ENCODE results near the gene BRINP2.

DNA sequence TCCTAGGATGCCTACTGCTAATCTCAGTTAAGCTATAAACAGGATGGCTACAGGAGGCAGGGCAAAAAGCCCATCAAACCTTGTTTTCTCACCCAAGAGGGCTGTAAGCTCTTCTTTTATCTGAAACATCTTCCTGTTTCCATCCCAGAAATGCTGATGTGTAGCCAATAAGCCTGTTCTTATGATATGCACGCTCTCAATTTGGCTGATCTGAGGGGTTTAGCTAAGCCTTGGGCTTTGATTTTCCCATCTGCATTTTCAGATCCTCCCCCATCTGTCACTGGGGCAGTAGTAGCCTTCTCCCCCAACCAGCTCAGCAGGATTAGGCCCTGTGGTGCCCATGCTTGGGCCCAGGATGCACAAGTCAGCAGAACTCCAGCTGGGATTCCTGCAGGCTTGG lies 105.0 kb downstream of the BRINP2 start:
- TF ChIP-seq NR3C1 (IDR thresholded peaks at IDR 0.05), result no peak
- TF ChIP-seq, protein P1, sequence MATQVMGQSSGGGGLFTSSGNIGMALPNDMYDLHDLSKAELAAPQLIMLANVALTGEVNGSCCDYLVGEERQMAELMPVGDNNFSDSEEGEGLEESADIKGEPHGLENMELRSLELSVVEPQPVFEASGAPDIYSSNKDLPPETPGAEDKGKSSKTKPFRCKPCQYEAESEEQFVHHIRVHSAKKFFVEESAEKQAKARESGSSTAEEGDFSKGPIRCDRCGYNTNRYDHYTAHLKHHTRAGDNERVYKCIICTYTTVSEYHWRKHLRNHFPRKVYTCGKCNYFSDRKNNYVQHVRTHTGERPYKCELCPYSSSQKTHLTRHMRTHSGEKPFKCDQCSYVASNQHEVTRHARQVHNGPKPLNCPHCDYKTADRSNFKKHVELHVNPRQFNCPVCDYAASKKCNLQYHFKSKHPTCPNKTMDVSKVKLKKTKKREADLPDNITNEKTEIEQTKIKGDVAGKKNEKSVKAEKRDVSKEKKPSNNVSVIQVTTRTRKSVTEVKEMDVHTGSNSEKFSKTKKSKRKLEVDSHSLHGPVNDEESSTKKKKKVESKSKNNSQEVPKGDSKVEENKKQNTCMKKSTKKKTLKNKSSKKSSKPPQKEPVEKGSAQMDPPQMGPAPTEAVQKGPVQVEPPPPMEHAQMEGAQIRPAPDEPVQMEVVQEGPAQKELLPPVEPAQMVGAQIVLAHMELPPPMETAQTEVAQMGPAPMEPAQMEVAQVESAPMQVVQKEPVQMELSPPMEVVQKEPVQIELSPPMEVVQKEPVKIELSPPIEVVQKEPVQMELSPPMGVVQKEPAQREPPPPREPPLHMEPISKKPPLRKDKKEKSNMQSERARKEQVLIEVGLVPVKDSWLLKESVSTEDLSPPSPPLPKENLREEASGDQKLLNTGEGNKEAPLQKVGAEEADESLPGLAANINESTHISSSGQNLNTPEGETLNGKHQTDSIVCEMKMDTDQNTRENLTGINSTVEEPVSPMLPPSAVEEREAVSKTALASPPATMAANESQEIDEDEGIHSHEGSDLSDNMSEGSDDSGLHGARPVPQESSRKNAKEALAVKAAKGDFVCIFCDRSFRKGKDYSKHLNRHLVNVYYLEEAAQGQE (IDR thresholded peaks at IDR 0.05), result no peak
- TF ChIP-seq CEBPB (IDR thresholded peaks at IDR 0.05), result no peak
- TF ChIP-seq, protein P2, sequence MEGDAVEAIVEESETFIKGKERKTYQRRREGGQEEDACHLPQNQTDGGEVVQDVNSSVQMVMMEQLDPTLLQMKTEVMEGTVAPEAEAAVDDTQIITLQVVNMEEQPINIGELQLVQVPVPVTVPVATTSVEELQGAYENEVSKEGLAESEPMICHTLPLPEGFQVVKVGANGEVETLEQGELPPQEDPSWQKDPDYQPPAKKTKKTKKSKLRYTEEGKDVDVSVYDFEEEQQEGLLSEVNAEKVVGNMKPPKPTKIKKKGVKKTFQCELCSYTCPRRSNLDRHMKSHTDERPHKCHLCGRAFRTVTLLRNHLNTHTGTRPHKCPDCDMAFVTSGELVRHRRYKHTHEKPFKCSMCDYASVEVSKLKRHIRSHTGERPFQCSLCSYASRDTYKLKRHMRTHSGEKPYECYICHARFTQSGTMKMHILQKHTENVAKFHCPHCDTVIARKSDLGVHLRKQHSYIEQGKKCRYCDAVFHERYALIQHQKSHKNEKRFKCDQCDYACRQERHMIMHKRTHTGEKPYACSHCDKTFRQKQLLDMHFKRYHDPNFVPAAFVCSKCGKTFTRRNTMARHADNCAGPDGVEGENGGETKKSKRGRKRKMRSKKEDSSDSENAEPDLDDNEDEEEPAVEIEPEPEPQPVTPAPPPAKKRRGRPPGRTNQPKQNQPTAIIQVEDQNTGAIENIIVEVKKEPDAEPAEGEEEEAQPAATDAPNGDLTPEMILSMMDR (IDR thresholded peaks at IDR 0.05), result no peak
- TF ChIP-seq ESRRA (IDR thresholded peaks at IDR 0.05; ENCODE audit: borderline replicate concordance, low read length), result no peak
- TF ChIP-seq JUN (IDR thresholded peaks at IDR 0.05), result no peak
- TF ChIP-seq MYC (IDR thresholded peaks at IDR 0.05; ENCODE audit: borderline replicate concordance, low read length), result no peak

All from A549 (cell line).